HepG2 (cell line): ENCODE measurements around the gene SLC22A4. TPM values are rescaled to one million over a fixed set of nuclear protein-coding genes. Genes with fewer than 3 reads are reported as not detected.

ENCODE experiments used
- ATAC-seq: fragments of 200-7000 bp; cut with Tn5 transposase; 3 replicates; pipeline ENCODE4 v1.9.1; 2020; ENCODE audit warnings: mild to moderate bottlenecking, moderate library complexity
- BruUV-seq: library from RNA; stranded (reverse); fragments of 400-500 nt; replicated peaks from 2 replicates; lab custom pipeline; 2021; lab: Mats Ljungman, UMichigan
- CTCF ChIA-PET: fragments of 300-600 bp; formaldehyde crosslinking; extraction: SDS; loops from one replicate; lab custom pipeline; 2021; ENCODE audit warnings: low total read pairs, inconsistent platforms, low intra/inter-chr PET ratio; lab: Yijun Ruan, JAX
- POLR2A ChIA-PET: fragments of 350-600 bp; sonication (Branson Sonifier 250); formaldehyde crosslinking; loops from one replicate; lab custom pipeline; 2020; ENCODE audit warnings: antibody characterized with exemption, inconsistent platforms; lab: Yijun Ruan, JAX
- DNase-seq: peaks from one replicate; pipeline ENCODE4 v3.0.0-alpha.2; 2015; ENCODE audit warnings: low spot score
- FAIRE-seq: peaks from 3 replicates; lab custom pipeline; 2011; peaks lifted over from hg19 to GRCh38; lab: Jason Lieb, UNC
- H2AFZ ChIP-seq: one replicate; pipeline ENCODE4 v1.6.1; 2011; ENCODE audit warnings: low read length, inconsistent platforms
- H3K27ac ChIP-seq: fragments of 300-600 bp; 3 replicates; pipeline ENCODE4 v1.8.0; 2011; ENCODE audit warnings: mixed run types, mild to moderate bottlenecking, mixed read lengths, low read length, inconsistent platforms; ENCODE audit not compliant: insufficient read depth; ENCODE audit errors: extremely low read length
- H3K27me3 ChIP-seq, 2 experiments: fragments of 200-600 bp in 1 of 2; 2 replicates in 1 of 2; 3 replicates in 1 of 2; pipeline versions ENCODE4 v1.6.0 to v1.8.0; 2011; ENCODE audit warnings: low read length in 2 of 2, mild to moderate bottlenecking in 2 of 2, moderate library complexity in 2 of 2, inconsistent platforms in 1 of 2; ENCODE audit not compliant: insufficient read depth in 2 of 2, control insufficient read depth in 1 of 2
- H3K36me3 ChIP-seq, 2 experiments: fragments of 200-600 bp in 1 of 2; replicated peaks in 1 of 2; 2 replicates in 1 of 2; 3 replicates in 1 of 2; pipeline versions ENCODE4 v1.5.1 to v1.8.0; 2011; ENCODE audit warnings: low read length in 2 of 2, inconsistent platforms in 1 of 2; ENCODE audit not compliant: insufficient read depth in 2 of 2, control insufficient read depth in 1 of 2
- H3K4me1 ChIP-seq: 2 replicates; pipeline ENCODE4 v1.5.1; 2012; ENCODE audit warnings: low read length, inconsistent platforms; ENCODE audit not compliant: insufficient read depth
- H3K4me2 ChIP-seq: 2 replicates; pipeline ENCODE4 v1.6.0; 2011; ENCODE audit warnings: low read depth, low read length, inconsistent platforms
- H3K4me3 ChIP-seq, 3 experiments: fragments of 200-600 bp in 1 of 3; sonication (generic), shearing (Covaris generic) in 1 of 3; replicated peaks in 1 of 3; 2 replicates each; pipeline ENCODE4 v1.5.1; 2011 to 2016; ENCODE audit warnings: low read length in 3 of 3, inconsistent platforms in 2 of 3, low read depth in 2 of 3, mild to moderate bottlenecking in 2 of 3, control low read depth in 1 of 3, mixed read lengths in 1 of 3; ENCODE audit not compliant: insufficient read depth in 1 of 3
- H3K79me2 ChIP-seq: one replicate; pipeline ENCODE4 v1.6.1; 2011; ENCODE audit warnings: low read length, inconsistent platforms; ENCODE audit not compliant: insufficient read depth
- H3K9ac ChIP-seq: 2 replicates; pipeline ENCODE4 v1.6.0; 2011; ENCODE audit warnings: mild to moderate bottlenecking, low read depth, low read length, inconsistent platforms; ENCODE audit not compliant: insufficient read depth
- H3K9me3 ChIP-seq: 2 replicates; pipeline ENCODE4 v1.5.1; 2012; ENCODE audit warnings: mild to moderate bottlenecking, low read length
- H4K20me1 ChIP-seq: 2 replicates; pipeline ENCODE4 v1.6.0; 2011; ENCODE audit warnings: inconsistent platforms, mild to moderate bottlenecking, low read length, moderate library complexity; ENCODE audit not compliant: insufficient read depth
- CENPX ChIP-seq: sonication (generic); formaldehyde crosslinking; IDR thresholded peaks from 2 replicates; pipeline ENCODE4 v1.9.0; 2021; ENCODE audit warnings: mild to moderate bottlenecking, missing genetic modification reagents, moderate library complexity
- HIVEP1 ChIP-seq: sonication (generic); formaldehyde crosslinking; IDR thresholded peaks from 2 replicates; pipeline ENCODE4 v1.4.0; 2020; ENCODE audit warnings: mild to moderate bottlenecking, missing genetic modification reagents
- LCORL ChIP-seq, 2 experiments: fragments of 450-650 bp in 1 of 2; sonication (generic) in 1 of 2; formaldehyde crosslinking in 1 of 2; IDR thresholded peaks; 2 replicates each; pipeline versions ENCODE4 v1.5.0 to v1.6.1; 2017 to 2020; ENCODE audit warnings: antibody characterized with exemption in 1 of 2, missing genetic modification reagents in 1 of 2
- MTERF4 ChIP-seq: sonication (generic); formaldehyde crosslinking; IDR thresholded peaks from 2 replicates; pipeline ENCODE4 v1.8.0; 2023; ENCODE audit warnings: mild to moderate bottlenecking, missing genetic modification reagents
- TBX3 ChIP-seq: fragments of 450-650 bp; IDR thresholded peaks from 2 replicates; pipeline ENCODE4 v1.6.1; 2017; ENCODE audit warnings: antibody characterized with exemption, mild to moderate bottlenecking, inconsistent platforms, borderline replicate concordance
- ZNF142 ChIP-seq: sonication (generic); formaldehyde crosslinking; IDR thresholded peaks from 2 replicates; pipeline ENCODE4 v1.4.0; 2020; ENCODE audit warnings: missing genetic modification reagents
- ZNF326 ChIP-seq: sonication (generic); formaldehyde crosslinking; IDR thresholded peaks from 2 replicates; pipeline ENCODE4 v1.4.0; 2020; ENCODE audit warnings: missing genetic modification reagents, borderline replicate concordance
- ZNF619 ChIP-seq: sonication (generic); formaldehyde crosslinking; IDR thresholded peaks from 2 replicates; pipeline ENCODE4 v1.4.0; 2020; ENCODE audit warnings: mild to moderate bottlenecking, missing genetic modification reagents
- ZNF724P ChIP-seq: sonication (generic); formaldehyde crosslinking; IDR thresholded peaks from 2 replicates; pipeline ENCODE4 v1.8.0; 2022; ENCODE audit warnings: missing genetic modification reagents, borderline replicate concordance
- WGBS: methylation state at CpG from one replicate; pipeline ENCODE4 v1.1.6; 2017; ENCODE audit warnings: low lambda C conversion rate; 5-methylcytosine and 5-hydroxymethylcytosine counted together
- in situ Hi-C: cut with HindIII; loops from 2 replicates; pipeline ENCODE4 v1.10.0; 2017; ENCODE audit warnings: low pct_unique_long_range_greater_than_20kb; ENCODE audit not compliant: extremely low pct_ligation_motif_present
- intact Hi-C: fragments of 100-400 bp; cut with micrococcal nuclease; formaldehyde crosslinking; loops from one replicate; pipeline ENCODE4 v1.10.0; 2022; ENCODE audit not compliant: unreplicated experiment
- polyA plus RNA-seq, 8 experiments: library from polyadenylated mRNA; depleted of rRNA in 3 of 8; stranded (reverse) in 7 of 8; unstranded in 1 of 8; fragments of >200 nt; fragmentation: Illumina TruSeq in 4 of 8; extraction: Trizol in 4 of 8; gene quantifications; 2 replicates each; pipeline versions ENCODE4 v1.2.1 to v1.2.3, GENCODE V29; 2011 to 2016; ENCODE audit warnings: low read depth in 4 of 8, missing spikeins in 1 of 8, mixed read lengths in 1 of 8; ENCODE audit not compliant: insufficient read depth in 1 of 8
- total RNA-seq, 5 experiments: library from RNA; depleted of rRNA; stranded (reverse); fragments of >200 nt; fragmentation: Illumina TruSeq; extraction: Trizol; gene quantifications; 2 replicates each; pipeline ENCODE4 v1.2.3, GENCODE V29; 2016; ENCODE audit warnings: low read depth in 1 of 5
- TF ChIP-seq, protein P1 (sequence below): IDR thresholded peaks from 2 replicates; pipeline ENCODE4 v1.6.1; 2016; ENCODE audit warnings: missing genetic modification reagents, missing compliant biosample characterization
- TF ChIP-seq, protein P2 (sequence below), 2 experiments: sonication (generic) in 1 of 2; formaldehyde crosslinking in 1 of 2; IDR thresholded peaks; 2 replicates each; pipeline versions ENCODE4 v1.6.1 to v1.9.0; 2014 to 2022; ENCODE audit warnings: antibody characterized with exemption in 1 of 2, borderline replicate concordance in 1 of 2, inconsistent platforms in 1 of 2, low read depth in 1 of 2, missing genetic modification reagents in 1 of 2

Gene SLC22A4
- total and polyA plus RNA-seq, 2 of the 13 experiments (the other 11 are each of a cell fraction or from before 2014, with no cell fraction given) = 0.33 to 0.62 TPM

- H3K79me2 ChIP-seq = no peaks in the 10 kb centered on the region
- no peak overlapping the region for H3K4me3 ChIP-seq
- ChIA-PET CTCF (no interaction called here), POLR2A (no interaction called here)
- H3K4me2 ChIP-seq = no peak overlapping the region
- intact Hi-C loops (no loop called here), in situ Hi-C loops (loop anchor here (10.0 kb wide), 1 partner anchor 195 kb away; the partner anchor contains the start of gene IRF1)
- no peak for DNase-seq
- no peaks in the 10 kb centered on the region for H3K36me3 ChIP-seq
- H2AFZ ChIP-seq = no peak overlapping the region
- H3K9ac ChIP-seq = no peak overlapping the region
- no peaks in the 10 kb centered on the region; a peak in 1 of 5 replicates for H3K27me3 ChIP-seq
- WGBS = 90% methylated on average over 2 of the region's 2 CpGs
- no peak for FAIRE-seq
- no peaks in the 10 kb centered on the region for H3K9me3 ChIP-seq
- H4K20me1 ChIP-seq = no peaks in the 10 kb centered on the region
- BruUV-seq = no TSS peak
- no peak for ATAC-seq
- H3K4me1 ChIP-seq = peaks cover 39% of the 10 kb centered on the region
- no peak overlapping the region for H3K27ac ChIP-seq
- TF ChIP-seq ZNF724P (CRISPR knock-in tag) (no peak), CENPX (no peak), ZNF142 (CRISPR knock-in tag) (no peak), ZNF619 (CRISPR knock-in tag) (no peak), ZNF326 (no peak), LCORL (IDR thresholded peaks at IDR 0.05) (no peak), LCORL (CRISPR knock-in tag; IDR thresholded peaks at IDR 0.05) (no peak), MTERF4 (no peak), TBX3 (no peak), HIVEP1 (CRISPR knock-in tag) (no peak)
- TF ChIP-seq, protein P1, sequence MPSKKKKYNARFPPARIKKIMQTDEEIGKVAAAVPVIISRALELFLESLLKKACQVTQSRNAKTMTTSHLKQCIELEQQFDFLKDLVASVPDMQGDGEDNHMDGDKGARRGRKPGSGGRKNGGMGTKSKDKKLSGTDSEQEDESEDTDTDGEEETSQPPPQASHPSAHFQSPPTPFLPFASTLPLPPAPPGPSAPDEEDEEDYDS (CRISPR knock-in tag) = no peak
- TF ChIP-seq, protein P2, sequence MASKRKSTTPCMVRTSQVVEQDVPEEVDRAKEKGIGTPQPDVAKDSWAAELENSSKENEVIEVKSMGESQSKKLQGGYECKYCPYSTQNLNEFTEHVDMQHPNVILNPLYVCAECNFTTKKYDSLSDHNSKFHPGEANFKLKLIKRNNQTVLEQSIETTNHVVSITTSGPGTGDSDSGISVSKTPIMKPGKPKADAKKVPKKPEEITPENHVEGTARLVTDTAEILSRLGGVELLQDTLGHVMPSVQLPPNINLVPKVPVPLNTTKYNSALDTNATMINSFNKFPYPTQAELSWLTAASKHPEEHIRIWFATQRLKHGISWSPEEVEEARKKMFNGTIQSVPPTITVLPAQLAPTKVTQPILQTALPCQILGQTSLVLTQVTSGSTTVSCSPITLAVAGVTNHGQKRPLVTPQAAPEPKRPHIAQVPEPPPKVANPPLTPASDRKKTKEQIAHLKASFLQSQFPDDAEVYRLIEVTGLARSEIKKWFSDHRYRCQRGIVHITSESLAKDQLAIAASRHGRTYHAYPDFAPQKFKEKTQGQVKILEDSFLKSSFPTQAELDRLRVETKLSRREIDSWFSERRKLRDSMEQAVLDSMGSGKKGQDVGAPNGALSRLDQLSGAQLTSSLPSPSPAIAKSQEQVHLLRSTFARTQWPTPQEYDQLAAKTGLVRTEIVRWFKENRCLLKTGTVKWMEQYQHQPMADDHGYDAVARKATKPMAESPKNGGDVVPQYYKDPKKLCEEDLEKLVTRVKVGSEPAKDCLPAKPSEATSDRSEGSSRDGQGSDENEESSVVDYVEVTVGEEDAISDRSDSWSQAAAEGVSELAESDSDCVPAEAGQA (IDR thresholded peaks at IDR 0.05; ENCODE audit: low read depth) = no peak
- TF ChIP-seq, protein P2 (CRISPR knock-in tag; IDR thresholded peaks at IDR 0.05; ENCODE audit: borderline replicate concordance) = no peak
Observed at GRCh38 chr5:132299917-132300316, 5.7 kb downstream of the SLC22A4 start.
